ENCODE measurements around the gene ABCB4.

Gene ABCB4

GRCh38 chr7:87498893-87499292 lies 23.4 kb upstream of the ABCB4 start:
- Histone ChIP-seq H3K36me3 (ENCODE audit: low read depth) (no peaks in the 10 kb centered on the region), H3K4me1 (ENCODE audit: insufficient read depth, poor library complexity, severe bottlenecking) (no peaks in the 10 kb centered on the region), H3K4me3 (ENCODE audit: severe bottlenecking) (no peak overlapping the region), H3K9me3 (ENCODE audit: severe bottlenecking) (no peaks in the 10 kb centered on the region), H3K27ac (ENCODE audit: poor library complexity, severe bottlenecking) (no peak overlapping the region), H3K27me3 (ENCODE audit: insufficient read depth, poor library complexity, severe bottlenecking) (peaks cover 4% of the 10 kb centered on the region)
- no peak for ATAC-seq (ENCODE audit: low read depth)
- no peak for TF ChIP-seq CTCF (IDR thresholded peaks at IDR 0.05; ENCODE audit: poor library complexity, severe bottlenecking)
- DNase-seq (ENCODE audit: low spot score): no peak

- no peak for TF ChIP-seq CTCF (IDR thresholded peaks at IDR 0.05; ENCODE audit: poor library complexity, severe bottlenecking)
- H3K27me3 ChIP-seq (ENCODE audit: insufficient read depth, poor library complexity, severe bottlenecking): peaks cover 4% of the 10 kb centered on the region
- H3K36me3 ChIP-seq (ENCODE audit: low read depth): no peaks in the 10 kb centered on the region
- no peaks in the 10 kb centered on the region for H3K9me3 ChIP-seq (ENCODE audit: severe bottlenecking)
- H3K27ac ChIP-seq (ENCODE audit: poor library complexity, severe bottlenecking): no peak overlapping the region
- H3K4me1 ChIP-seq (ENCODE audit: insufficient read depth, poor library complexity, severe bottlenecking): no peaks in the 10 kb centered on the region
- DNase-seq (ENCODE audit: low spot score) (no peak), ATAC-seq (ENCODE audit: low read depth) (no peak)
- H3K4me3 ChIP-seq (ENCODE audit: severe bottlenecking): no peak overlapping the region
These were observed 22.0 kb upstream of the ABCB4 start for GRCh38 chr7:87497482-87497881.

GRCh38 chr7:87495366-87495765 lies 19.9 kb upstream of the ABCB4 start:
- H3K9me3 ChIP-seq (ENCODE audit: severe bottlenecking): no peaks in the 10 kb centered on the region

GRCh38 chr7:87494454-87494853 lies 19.0 kb upstream of the ABCB4 start:
- ATAC-seq (ENCODE audit: low read depth): no peak
- no peak for TF ChIP-seq CTCF (IDR thresholded peaks at IDR 0.05; ENCODE audit: poor library complexity, severe bottlenecking)
- no peak for DNase-seq (ENCODE audit: low spot score)
- no peaks in the 10 kb centered on the region for H3K4me1 ChIP-seq (ENCODE audit: insufficient read depth, poor library complexity, severe bottlenecking)
- H3K27me3 ChIP-seq (ENCODE audit: insufficient read depth, poor library complexity, severe bottlenecking): no peaks in the 10 kb centered on the region
- H3K36me3 ChIP-seq (ENCODE audit: low read depth): no peaks in the 10 kb centered on the region
- no peaks in the 10 kb centered on the region for H3K9me3 ChIP-seq (ENCODE audit: severe bottlenecking)
- no peak overlapping the region for H3K4me3 ChIP-seq (ENCODE audit: severe bottlenecking)
- H3K27ac ChIP-seq (ENCODE audit: poor library complexity, severe bottlenecking): no peak overlapping the region

More at GRCh38 chr7:87495366-87495765, 19.9 kb upstream of the ABCB4 start:
- DNase-seq (ENCODE audit: low spot score) (no peak), ATAC-seq (ENCODE audit: low read depth) (no peak)
- H3K27ac ChIP-seq (ENCODE audit: poor library complexity, severe bottlenecking): no peak overlapping the region
- H3K27me3 ChIP-seq (ENCODE audit: insufficient read depth, poor library complexity, severe bottlenecking): peaks cover 4% of the 10 kb centered on the region
- H3K4me1 ChIP-seq (ENCODE audit: insufficient read depth, poor library complexity, severe bottlenecking): no peaks in the 10 kb centered on the region
- no peak for TF ChIP-seq CTCF (IDR thresholded peaks at IDR 0.05; ENCODE audit: poor library complexity, severe bottlenecking)
- H3K36me3 ChIP-seq (ENCODE audit: low read depth): no peaks in the 10 kb centered on the region
- H3K4me3 ChIP-seq (ENCODE audit: severe bottlenecking): no peak overlapping the region

- H3K4me1 ChIP-seq (ENCODE audit: insufficient read depth, poor library complexity, severe bottlenecking): no peaks in the 10 kb centered on the region
- peaks cover 5% of the 10 kb centered on the region for H3K27me3 ChIP-seq (ENCODE audit: insufficient read depth, poor library complexity, severe bottlenecking)
- H3K4me3 ChIP-seq (ENCODE audit: severe bottlenecking): no peak overlapping the region
- ATAC-seq (ENCODE audit: low read depth): no peak
- peaks cover 2% of the 10 kb centered on the region for H3K9me3 ChIP-seq (ENCODE audit: severe bottlenecking)
- H3K36me3 ChIP-seq (ENCODE audit: low read depth): no peaks in the 10 kb centered on the region
- no peak overlapping the region for H3K27ac ChIP-seq (ENCODE audit: poor library complexity, severe bottlenecking)
- DNase-seq (ENCODE audit: low spot score): no peak
- no peak for TF ChIP-seq CTCF (IDR thresholded peaks at IDR 0.05; ENCODE audit: poor library complexity, severe bottlenecking)
These were observed 7.7 kb upstream of the ABCB4 start for GRCh38 chr7:87483131-87483530.
